ENCODE measurements around the gene GOLGA2. TPM values are rescaled to one million over a fixed set of nuclear protein-coding genes. Genes with fewer than 3 reads are reported as not detected.

GOLGA2 gene
- total RNA-seq, 2 donors from 2014 or later = 85.6 to 113 TPM

- intact Hi-C loops (cut with DNase I) = no loop called here
- ATAC-seq (peak; percentile 41 to 60), DNase-seq (no peak)
These were observed 10.4 kb downstream of the GOLGA2 start for GRCh38 chr9:128265348-128265847.

- ATAC-seq = no peak
- intact Hi-C loops (cut with DNase I) = no loop called here
- no peak for DNase-seq
These were observed 13.1 kb downstream of the GOLGA2 start for GRCh38 chr9:128262687-128263086.

GRCh38 chr9:128260340-128260739 lies 15.5 kb downstream of the GOLGA2 start:
- no peak for DNase-seq
- ATAC-seq = no peak
- intact Hi-C loops (cut with DNase I) = no loop called here

GRCh38 chr9:128259156-128259555 lies 16.7 kb downstream of the GOLGA2 start:
- no peak for DNase-seq
- intact Hi-C loops (cut with DNase I) = no loop called here
- no peak for ATAC-seq

GRCh38 chr9:128258326-128258725 lies 17.5 kb downstream of the GOLGA2 start:
- DNase-seq = no peak
- intact Hi-C loops (cut with DNase I) = no loop called here
- ATAC-seq = no peak

GRCh38 chr9:128257907-128258306 lies 17.9 kb downstream of the GOLGA2 start:
- ATAC-seq (no peak), DNase-seq (no peak)
- intact Hi-C loops (cut with DNase I) = no loop called here

GRCh38 chr9:128257086-128257825 lies 18.6 kb downstream of the GOLGA2 start:
- ATAC-seq (no peak), DNase-seq (no peak)
- intact Hi-C loops (cut with DNase I) = no loop called here

- peak in 1 of 2 donors; percentile 55 for ATAC-seq
- peak; percentile 76 for DNase-seq
- intact Hi-C loops (cut with DNase I) = no loop called here
These were observed 20.7 kb downstream of the GOLGA2 start for GRCh38 chr9:128254855-128255759.

GRCh38 chr9:128254362-128254761 lies 21.4 kb downstream of the GOLGA2 start:
- DNase-seq = no peak
- ATAC-seq = no peak
- intact Hi-C loops (cut with DNase I) = no loop called here

- DNase-seq (no peak), ATAC-seq (no peak)
- intact Hi-C loops (cut with DNase I) = no loop called here
These were observed 21.8 kb downstream of the GOLGA2 start for GRCh38 chr9:128253991-128254346.

GRCh38 chr9:128253140-128253990 lies 22.4 kb downstream of the GOLGA2 start:
- DNase-seq (no peak), ATAC-seq (no peak)
- intact Hi-C loops (cut with DNase I) = no loop called here

- intact Hi-C loops (cut with DNase I) = no loop called here
- ATAC-seq = no peak
- no peak for DNase-seq
These were observed 23.3 kb downstream of the GOLGA2 start for GRCh38 chr9:128252317-128253139.

GRCh38 chr9:128251732-128252100 lies 24.1 kb downstream of the GOLGA2 start:
- no peak for DNase-seq
- ATAC-seq = no peak
- intact Hi-C loops (cut with DNase I) = no loop called here

- DNase-seq (no peak), ATAC-seq (no peak)
- intact Hi-C loops (cut with DNase I) = no loop called here
These were observed 24.7 kb downstream of the GOLGA2 start for GRCh38 chr9:128250839-128251731.

- intact Hi-C loops (cut with DNase I) = no loop called here
- DNase-seq (peak; percentile 86), ATAC-seq (peak; percentile 87 to 96)
These were observed 25.6 kb downstream of the GOLGA2 start for GRCh38 chr9:128249908-128250838.

GRCh38 chr9:128249558-128249907 lies 26.3 kb downstream of the GOLGA2 start:
- intact Hi-C loops (cut with DNase I) = no loop called here
- ATAC-seq = no peak
- no peak for DNase-seq

Measured in left cardiac atrium (tissue), 4 donors.